Nephron (organoid): ENCODE results near the gene PKIB.

Experiments used
- H3K27ac Mint-ChIP-seq, 3 experiments: 2 replicates each; pipeline ENCODE4 v1.8.0; 2020; ENCODE audit warnings: mixed read lengths in 3 of 3, mild to moderate bottlenecking in 2 of 3, moderate library complexity in 1 of 3
- H3K27me3 Mint-ChIP-seq: 2 replicates; pipeline ENCODE4 v1.8.0; 2021; ENCODE audit warnings: low read depth, mild to moderate bottlenecking, moderate library complexity, mixed read lengths
- H3K36me3 Mint-ChIP-seq: 2 replicates; pipeline ENCODE4 v1.8.0; 2020; ENCODE audit warnings: low read depth, mixed read lengths
- H3K4me1 Mint-ChIP-seq: 2 replicates; pipeline ENCODE4 v1.8.0; 2020; ENCODE audit warnings: mixed read lengths
- H3K4me3 Mint-ChIP-seq, 3 experiments: 2 replicates each; pipeline ENCODE4 v1.8.0; 2020; ENCODE audit warnings: mild to moderate bottlenecking in 3 of 3, mixed read lengths in 3 of 3, moderate library complexity in 2 of 3
- H3K9me3 Mint-ChIP-seq: 2 replicates; pipeline ENCODE4 v1.8.0; 2020; ENCODE audit warnings: mixed read lengths
- CTCF ChIP-seq, 3 experiments: fragments of 200-600 bp; sonication (generic); IDR thresholded peaks; one replicate each; pipeline ENCODE4 v1.5.0; 2021; ENCODE audit warnings: antibody characterized with exemption in 3 of 3; ENCODE audit not compliant: unreplicated experiment in 3 of 3

The PKIB gene

GRCh38 chr6:122568350-122568749, 41.9 kb upstream of the PKIB start:
- no peaks in the 10 kb centered on the region for H3K27me3 Mint-ChIP-seq
- no peak overlapping the region for H3K4me3 Mint-ChIP-seq
- H3K4me1 Mint-ChIP-seq, result no peaks in the 10 kb centered on the region
- TF ChIP-seq CTCF (IDR thresholded peaks at IDR 0.05; ENCODE audit: unreplicated experiment in 3 of 3), result no peak
- H3K36me3 Mint-ChIP-seq, result no peaks in the 10 kb centered on the region
- peaks cover 12% of the 10 kb centered on the region for H3K9me3 Mint-ChIP-seq
- H3K27ac Mint-ChIP-seq, result no peak overlapping the region

GRCh38 chr6:122568797-122569221, 41.4 kb upstream of the PKIB start:
- H3K27me3 Mint-ChIP-seq, result no peaks in the 10 kb centered on the region
- H3K4me3 Mint-ChIP-seq, result no peak overlapping the region
- H3K36me3 Mint-ChIP-seq, result no peaks in the 10 kb centered on the region
- TF ChIP-seq CTCF (IDR thresholded peaks at IDR 0.05; ENCODE audit: unreplicated experiment in 3 of 3), result no peak
- H3K9me3 Mint-ChIP-seq, result peaks cover 14% of the 10 kb centered on the region
- H3K4me1 Mint-ChIP-seq, result no peaks in the 10 kb centered on the region
- no peak overlapping the region for H3K27ac Mint-ChIP-seq

GRCh38 chr6:122569230-122569771, 40.9 kb upstream of the PKIB start:
- H3K27ac Mint-ChIP-seq, result no peak overlapping the region
- no peaks in the 10 kb centered on the region for H3K4me1 Mint-ChIP-seq
- peaks cover 16% of the 10 kb centered on the region for H3K9me3 Mint-ChIP-seq
- peaks cover under 1% of the 10 kb centered on the region for H3K36me3 Mint-ChIP-seq
- TF ChIP-seq CTCF (IDR thresholded peaks at IDR 0.05; ENCODE audit: unreplicated experiment in 3 of 3), result no peak
- no peaks in the 10 kb centered on the region for H3K27me3 Mint-ChIP-seq
- no peak overlapping the region for H3K4me3 Mint-ChIP-seq

GRCh38 chr6:122571888-122572287, 38.3 kb upstream of the PKIB start:
- H3K36me3 Mint-ChIP-seq, result peaks cover 4% of the 10 kb centered on the region
- H3K4me1 Mint-ChIP-seq, result no peaks in the 10 kb centered on the region
- H3K4me3 Mint-ChIP-seq, result no peak overlapping the region
- TF ChIP-seq CTCF (IDR thresholded peaks at IDR 0.05; ENCODE audit: unreplicated experiment in 3 of 3), result no peak
- no peaks in the 10 kb centered on the region for H3K27me3 Mint-ChIP-seq
- peaks cover 26% of the 10 kb centered on the region for H3K9me3 Mint-ChIP-seq
- no peak overlapping the region for H3K27ac Mint-ChIP-seq

- TF ChIP-seq CTCF (IDR thresholded peaks at IDR 0.05; ENCODE audit: unreplicated experiment in 3 of 3), result no peak
- Mint-ChIP-seq H3K27ac (no peak overlapping the region), H3K36me3 (peaks cover 4% of the 10 kb centered on the region), H3K27me3 (no peaks in the 10 kb centered on the region), H3K4me1 (no peaks in the 10 kb centered on the region), H3K4me3 (no peak overlapping the region), H3K9me3 (peaks cover 23% of the 10 kb centered on the region)
Measured at GRCh38 chr6:122576888-122577287, 33.3 kb upstream of the PKIB start.

GRCh38 chr6:122578961-122579360, 31.2 kb upstream of the PKIB start:
- peaks cover 14% of the 10 kb centered on the region for H3K9me3 Mint-ChIP-seq

More at GRCh38 chr6:122578961-122579360, 31.2 kb upstream of the PKIB start:
- H3K4me1 Mint-ChIP-seq, result no peaks in the 10 kb centered on the region
- peaks cover 7% of the 10 kb centered on the region for H3K36me3 Mint-ChIP-seq
- no peak overlapping the region for H3K27ac Mint-ChIP-seq
- H3K4me3 Mint-ChIP-seq, result no peak overlapping the region
- no peak for TF ChIP-seq CTCF (IDR thresholded peaks at IDR 0.05; ENCODE audit: unreplicated experiment in 3 of 3)
- H3K27me3 Mint-ChIP-seq, result no peaks in the 10 kb centered on the region
